ENCODE data around the gene ZNF789.

DNA sequence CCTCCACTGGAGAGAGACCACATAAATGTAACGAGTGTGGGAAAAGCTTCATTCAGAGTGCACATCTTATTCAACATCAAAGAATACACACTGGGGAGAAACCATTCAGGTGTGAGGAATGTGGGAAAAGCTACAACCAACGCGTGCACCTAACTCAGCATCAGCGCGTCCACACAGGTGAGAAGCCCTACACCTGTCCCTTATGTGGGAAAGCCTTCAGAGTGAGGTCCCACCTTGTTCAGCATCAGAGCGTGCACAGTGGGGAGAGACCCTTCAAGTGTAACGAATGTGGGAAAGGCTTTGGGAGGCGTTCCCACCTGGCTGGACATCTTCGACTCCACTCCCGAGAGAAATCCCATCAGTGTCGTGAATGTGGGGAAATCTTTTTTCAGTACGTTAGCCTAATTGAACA, 58.7 kb downstream of the ZNF789 start:
- TF ChIP-seq, protein P1, sequence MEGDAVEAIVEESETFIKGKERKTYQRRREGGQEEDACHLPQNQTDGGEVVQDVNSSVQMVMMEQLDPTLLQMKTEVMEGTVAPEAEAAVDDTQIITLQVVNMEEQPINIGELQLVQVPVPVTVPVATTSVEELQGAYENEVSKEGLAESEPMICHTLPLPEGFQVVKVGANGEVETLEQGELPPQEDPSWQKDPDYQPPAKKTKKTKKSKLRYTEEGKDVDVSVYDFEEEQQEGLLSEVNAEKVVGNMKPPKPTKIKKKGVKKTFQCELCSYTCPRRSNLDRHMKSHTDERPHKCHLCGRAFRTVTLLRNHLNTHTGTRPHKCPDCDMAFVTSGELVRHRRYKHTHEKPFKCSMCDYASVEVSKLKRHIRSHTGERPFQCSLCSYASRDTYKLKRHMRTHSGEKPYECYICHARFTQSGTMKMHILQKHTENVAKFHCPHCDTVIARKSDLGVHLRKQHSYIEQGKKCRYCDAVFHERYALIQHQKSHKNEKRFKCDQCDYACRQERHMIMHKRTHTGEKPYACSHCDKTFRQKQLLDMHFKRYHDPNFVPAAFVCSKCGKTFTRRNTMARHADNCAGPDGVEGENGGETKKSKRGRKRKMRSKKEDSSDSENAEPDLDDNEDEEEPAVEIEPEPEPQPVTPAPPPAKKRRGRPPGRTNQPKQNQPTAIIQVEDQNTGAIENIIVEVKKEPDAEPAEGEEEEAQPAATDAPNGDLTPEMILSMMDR (IDR thresholded peaks at IDR 0.05): no peak
- TF ChIP-seq, protein P2, sequence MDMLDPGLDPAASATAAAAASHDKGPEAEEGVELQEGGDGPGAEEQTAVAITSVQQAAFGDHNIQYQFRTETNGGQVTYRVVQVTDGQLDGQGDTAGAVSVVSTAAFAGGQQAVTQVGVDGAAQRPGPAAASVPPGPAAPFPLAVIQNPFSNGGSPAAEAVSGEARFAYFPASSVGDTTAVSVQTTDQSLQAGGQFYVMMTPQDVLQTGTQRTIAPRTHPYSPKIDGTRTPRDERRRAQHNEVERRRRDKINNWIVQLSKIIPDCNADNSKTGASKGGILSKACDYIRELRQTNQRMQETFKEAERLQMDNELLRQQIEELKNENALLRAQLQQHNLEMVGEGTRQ (IDR thresholded peaks at IDR 0.05; ENCODE audit: borderline replicate concordance, low read depth, low read length): no peak
